Osteocyte (in vitro differentiated cells): ENCODE measurements around the gene LDAF1. TPM values are rescaled to one million over a fixed set of nuclear protein-coding genes. Genes with fewer than 3 reads are reported as not detected.

Experiments
- DNase-seq: peaks from one replicate; pipeline ENCODE4 v3.0.0; 2021; ENCODE audit warnings: mixed read lengths; ENCODE audit not compliant: unreplicated experiment; ENCODE audit errors: extremely low spot score
- H3K27ac Mint-ChIP-seq: one replicate; pipeline ENCODE4 v1.8.0; 2021; ENCODE audit warnings: mild to moderate bottlenecking, mixed read lengths; ENCODE audit not compliant: unreplicated experiment
- H3K27me3 Mint-ChIP-seq: one replicate; pipeline ENCODE4 v1.8.0; 2021; ENCODE audit warnings: mixed read lengths; ENCODE audit not compliant: unreplicated experiment
- H3K36me3 Mint-ChIP-seq: one replicate; pipeline ENCODE4 v1.8.0; 2021; ENCODE audit warnings: mixed read lengths; ENCODE audit not compliant: unreplicated experiment
- H3K4me1 Mint-ChIP-seq: one replicate; pipeline ENCODE4 v1.8.0; 2021; ENCODE audit warnings: mixed read lengths; ENCODE audit not compliant: unreplicated experiment
- H3K4me3 Mint-ChIP-seq: one replicate; pipeline ENCODE4 v1.8.0; 2021; ENCODE audit warnings: mild to moderate bottlenecking, moderate library complexity, mixed read lengths; ENCODE audit not compliant: unreplicated experiment
- H3K9me3 Mint-ChIP-seq: one replicate; pipeline ENCODE4 v1.8.0; 2021; ENCODE audit warnings: mixed read lengths; ENCODE audit not compliant: unreplicated experiment
- CTCF ChIP-seq: fragments of 200-600 bp; sonication (generic); IDR thresholded peaks from 2 replicates; pipeline ENCODE4 v1.5.0; 2021; ENCODE audit warnings: antibody characterized with exemption, mild to moderate bottlenecking, moderate library complexity
- total RNA-seq: library from RNA; stranded (reverse); gene quantifications from 2 replicates; pipeline ENCODE4 v1.2.1, GENCODE V29; 2021

LDAF1 gene
- total RNA-seq, 1 donor from 2014 or later, result 24.8 TPM

- H3K4me3 Mint-ChIP-seq, result no peak overlapping the region
- no peaks in the 10 kb centered on the region for H3K4me1 Mint-ChIP-seq
- H3K36me3 Mint-ChIP-seq, result peaks cover 26% of the 10 kb centered on the region
- no peak for DNase-seq
- H3K27ac Mint-ChIP-seq, result no peak overlapping the region
- TF ChIP-seq CTCF, result no peak
- H3K9me3 Mint-ChIP-seq, result no peaks in the 10 kb centered on the region
- no peaks in the 10 kb centered on the region for H3K27me3 Mint-ChIP-seq
These were observed 21.5 kb downstream of the LDAF1 start for GRCh38 chr16:21179983-21180365.

GRCh38 chr16:21183995-21184394 lies 25.5 kb downstream of the LDAF1 start:
- H3K4me1 Mint-ChIP-seq, result peaks cover 7% of the 10 kb centered on the region
- no peak overlapping the region for H3K4me3 Mint-ChIP-seq
- H3K9me3 Mint-ChIP-seq, result no peaks in the 10 kb centered on the region
- no peak for TF ChIP-seq CTCF
- no peak overlapping the region for H3K27ac Mint-ChIP-seq
- no peak for DNase-seq
- peaks cover 20% of the 10 kb centered on the region for H3K36me3 Mint-ChIP-seq
- no peaks in the 10 kb centered on the region for H3K27me3 Mint-ChIP-seq

GRCh38 chr16:21184834-21185233 lies 26.4 kb downstream of the LDAF1 start:
- no peaks in the 10 kb centered on the region for H3K27me3 Mint-ChIP-seq
- DNase-seq, result no peak
- H3K4me1 Mint-ChIP-seq, result peaks cover 7% of the 10 kb centered on the region
- H3K27ac Mint-ChIP-seq, result no peak overlapping the region
- H3K4me3 Mint-ChIP-seq, result no peak overlapping the region
- TF ChIP-seq CTCF, result no peak
- no peaks in the 10 kb centered on the region for H3K9me3 Mint-ChIP-seq
- peaks cover 14% of the 10 kb centered on the region for H3K36me3 Mint-ChIP-seq

- Mint-ChIP-seq H3K9me3 (no peaks in the 10 kb centered on the region), H3K4me3 (no peak overlapping the region), H3K27me3 (no peaks in the 10 kb centered on the region), H3K36me3 (peaks cover 10% of the 10 kb centered on the region), H3K4me1 (peaks cover 7% of the 10 kb centered on the region), H3K27ac (no peak overlapping the region)
- no peak for DNase-seq
- TF ChIP-seq CTCF, result no peak
These were observed 27.3 kb downstream of the LDAF1 start for GRCh38 chr16:21185659-21186325.

- DNase-seq, result no peak
- H3K9me3 Mint-ChIP-seq, result no peaks in the 10 kb centered on the region
- peaks cover 7% of the 10 kb centered on the region for H3K4me1 Mint-ChIP-seq
- H3K36me3 Mint-ChIP-seq, result peaks cover 6% of the 10 kb centered on the region
- H3K27me3 Mint-ChIP-seq, result no peaks in the 10 kb centered on the region
- no peak for TF ChIP-seq CTCF
- H3K4me3 Mint-ChIP-seq, result no peak overlapping the region
- no peak overlapping the region for H3K27ac Mint-ChIP-seq
These were observed 27.8 kb downstream of the LDAF1 start for GRCh38 chr16:21186326-21186691.
